ENCODE data around the gene HS3ST5.
"Not testable (repeated sequence)": the region's sequence is repeated elsewhere in the genome, so short reads cannot be mapped to it uniquely, and the experiment has no call there.

The HS3ST5 gene

DNA sequence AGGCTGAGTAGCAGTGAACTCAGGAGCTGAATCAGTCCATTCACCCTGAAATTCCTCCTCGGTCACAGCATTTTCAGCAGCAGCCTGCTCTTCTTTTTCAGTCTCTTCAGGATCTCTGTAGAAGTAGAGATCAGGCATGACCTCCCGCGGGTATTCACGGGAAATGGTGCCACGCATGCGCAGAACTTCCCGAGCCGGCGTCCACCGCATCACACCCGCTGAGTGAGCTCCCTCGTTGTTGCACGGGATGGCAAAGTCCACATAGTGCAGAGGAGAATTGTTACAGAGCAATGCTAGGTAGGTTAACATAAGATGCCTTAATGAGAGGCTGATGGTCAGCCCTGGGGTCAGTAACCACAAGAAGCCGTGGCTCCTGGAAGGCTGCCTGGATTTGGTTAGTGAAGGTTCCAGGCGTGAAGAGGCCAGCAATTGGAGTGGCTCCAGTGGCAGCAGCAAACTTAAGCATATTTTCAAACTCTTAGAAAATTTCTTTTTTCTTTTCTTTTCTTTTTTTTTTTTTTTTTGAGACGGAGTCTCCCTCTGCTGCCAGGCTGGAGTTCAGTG is 258.4 kb downstream of the HS3ST5 start:
- no peak for DNase-seq

GRCh38 chr6:114083251-114083650 is 259.6 kb downstream of the HS3ST5 start:
- no peak for DNase-seq

- DNase-seq: no peak
Observed at GRCh38 chr6:114081730-114082129, 261.1 kb downstream of the HS3ST5 start.

- no peak for DNase-seq
Observed at GRCh38 chr6:114080891-114081510, 261.8 kb downstream of the HS3ST5 start.

DNA sequence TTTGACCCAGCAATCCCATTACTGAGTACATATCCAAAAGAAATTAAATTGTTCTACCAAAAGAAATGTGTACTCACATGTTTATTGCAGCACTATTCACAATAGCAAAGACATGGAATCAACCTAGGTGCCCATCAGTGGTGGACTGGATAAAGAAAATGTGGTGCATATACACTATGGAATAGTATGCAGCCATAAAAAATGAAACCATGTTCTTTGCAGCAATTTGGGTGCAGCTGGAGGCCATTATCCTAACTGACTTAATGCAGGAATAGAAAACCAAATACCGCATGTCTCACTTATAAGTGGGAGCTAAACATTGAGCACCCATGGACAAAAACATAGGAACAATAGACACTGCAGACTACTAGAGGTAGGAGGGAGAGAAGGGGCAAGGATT is 262.4 kb downstream of the HS3ST5 start:
- DNase-seq: not testable (repeated sequence)

DNA sequence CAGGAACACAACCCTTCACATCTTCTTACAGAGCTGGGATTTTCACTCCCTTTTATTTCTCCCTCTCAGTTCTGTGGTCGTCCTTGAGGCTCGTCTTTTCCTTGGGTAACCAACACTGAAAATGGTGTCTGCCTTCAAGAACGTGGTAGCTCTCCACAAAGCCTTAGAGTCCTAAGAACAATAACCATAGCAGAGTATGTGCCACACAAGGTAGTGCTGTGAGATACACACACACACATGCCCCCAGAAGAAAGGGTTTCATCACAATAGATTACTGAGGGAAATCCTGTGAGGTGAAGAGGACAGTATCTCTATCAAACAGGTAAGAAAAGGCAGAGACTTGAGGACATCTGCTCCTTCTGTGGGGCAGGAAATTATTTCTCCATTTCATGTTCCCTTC is 267.0 kb downstream of the HS3ST5 start:
- no peak for DNase-seq

GRCh38 chr6:114075300-114075699 is 267.5 kb downstream of the HS3ST5 start:
- no peak for DNase-seq

DNA sequence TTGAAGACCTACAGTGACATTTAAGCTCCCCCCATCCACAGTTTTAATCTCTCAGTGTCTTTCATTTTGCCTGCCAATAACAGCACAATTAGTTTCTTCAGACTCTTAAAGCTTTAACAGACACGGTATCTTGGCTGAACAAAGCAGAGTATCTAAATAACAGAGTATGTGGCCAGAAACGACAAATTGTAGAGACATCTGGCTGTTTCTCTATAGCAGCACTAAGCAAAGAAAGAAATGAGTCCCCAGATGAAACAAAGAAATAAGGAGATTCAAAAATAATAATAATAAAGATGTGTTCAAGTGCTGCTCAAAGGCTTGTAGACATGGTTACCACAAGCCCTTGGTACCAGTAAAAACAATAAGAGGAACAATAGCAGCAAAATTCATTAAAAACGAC is 274.1 kb downstream of the HS3ST5 start:
- DNase-seq: no peak

GRCh38 chr6:114068116-114068515 is 274.7 kb downstream of the HS3ST5 start:
- no peak for DNase-seq

GRCh38 chr6:114064862-114065261 is 278.0 kb downstream of the HS3ST5 start:
- DNase-seq: peak; percentile 17

DNA sequence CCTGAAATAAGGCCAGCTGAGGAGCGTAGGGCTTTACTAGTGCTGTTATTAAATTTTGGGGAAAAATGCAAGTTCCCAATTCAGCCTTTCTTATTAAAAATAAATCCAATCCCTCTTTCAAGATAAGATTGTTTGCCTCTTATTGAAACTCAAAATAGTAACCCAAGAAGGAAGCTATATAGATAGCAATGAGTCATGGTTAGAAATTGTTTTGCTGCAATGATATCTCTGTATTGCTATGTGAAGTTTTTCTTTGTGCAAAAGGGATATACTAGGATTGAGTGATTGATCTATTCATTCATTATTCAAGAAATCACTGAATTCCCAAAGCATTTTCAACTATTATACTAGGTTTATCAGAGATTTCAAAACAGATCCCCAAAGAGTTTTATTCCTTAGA is 278.9 kb downstream of the HS3ST5 start:
- no peak for DNase-seq

GRCh38 chr6:114062199-114062598 is 280.6 kb downstream of the HS3ST5 start:
- no peak for DNase-seq

DNA sequence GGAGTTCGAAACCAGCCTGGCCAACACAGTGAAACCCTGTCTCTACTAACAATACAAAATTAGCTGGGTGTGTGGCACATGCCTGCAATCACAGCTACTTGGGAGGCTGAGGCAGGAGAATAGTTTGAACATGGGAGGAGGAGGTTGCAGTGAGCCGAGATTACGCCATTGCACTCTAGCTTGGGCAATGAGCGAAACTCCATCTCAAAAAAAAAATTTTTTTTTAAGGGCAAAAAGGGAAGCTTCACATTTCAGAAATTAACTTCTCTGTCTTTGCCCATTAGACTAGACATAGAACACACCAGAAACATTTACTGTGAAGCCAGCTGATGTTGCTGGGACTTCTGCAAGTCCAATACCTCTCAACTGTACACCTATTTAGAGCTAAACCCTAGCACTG is 281.1 kb downstream of the HS3ST5 start:
- DNase-seq: peak; percentile 73

GRCh38 chr6:114061116-114061515 is 281.7 kb downstream of the HS3ST5 start:
- no peak for DNase-seq

DNA sequence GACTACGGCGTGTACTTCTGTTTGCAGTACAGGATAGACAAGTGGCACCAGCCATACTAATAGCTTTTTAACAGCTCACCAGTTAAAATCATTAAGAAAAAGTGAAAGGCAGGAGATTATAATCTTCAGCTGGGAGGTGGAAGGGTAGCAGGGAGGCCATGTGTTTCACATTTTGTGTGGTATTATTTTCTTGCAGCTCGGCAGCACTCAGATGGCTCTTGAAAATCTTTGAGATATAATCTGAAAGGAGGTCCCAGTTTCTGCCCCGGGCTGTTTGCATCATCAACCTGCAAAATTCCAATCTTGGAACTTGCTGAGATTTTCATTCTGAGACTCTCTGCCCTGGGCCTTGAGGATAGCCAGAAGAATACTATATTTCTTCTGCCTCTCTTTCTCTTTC is 284.4 kb downstream of the HS3ST5 start:
- DNase-seq: no peak

DNA sequence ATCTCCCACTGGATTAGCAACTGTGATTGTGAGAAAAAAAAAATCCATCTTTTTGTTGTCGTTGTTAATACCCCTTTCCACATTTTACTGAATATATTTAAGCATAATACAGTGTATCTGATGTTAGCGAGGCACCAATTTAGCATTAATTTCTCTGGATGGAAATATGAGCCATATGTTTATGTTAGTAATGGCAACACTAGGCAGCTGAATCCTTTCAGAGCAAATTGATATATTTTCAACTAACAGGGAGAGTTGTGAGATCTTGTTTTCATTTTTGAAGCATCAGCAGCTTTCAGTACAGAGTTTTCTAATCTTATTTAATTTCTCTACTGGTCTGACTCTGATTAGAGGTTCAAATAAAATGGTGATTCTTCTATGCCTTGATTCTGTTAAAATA is 287.1 kb downstream of the HS3ST5 start:
- no peak for DNase-seq

DNA sequence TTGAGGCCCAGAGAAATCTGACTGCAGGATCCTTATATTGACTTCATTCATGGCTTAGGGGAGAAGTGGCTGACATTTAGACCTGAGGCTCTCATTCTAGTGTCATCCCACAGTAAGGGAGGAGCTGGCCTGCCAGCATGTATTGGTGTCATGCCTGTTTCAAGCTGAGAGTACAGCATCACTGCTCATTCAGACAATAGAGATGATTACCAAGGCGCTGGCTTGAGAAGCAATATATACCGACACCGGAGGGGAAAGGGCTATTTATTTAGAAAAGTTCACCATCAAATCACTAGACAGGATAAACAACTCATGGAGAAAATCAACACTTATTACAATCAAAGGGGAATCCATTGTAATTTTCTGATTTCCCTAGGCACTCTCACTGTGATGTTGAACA is 287.5 kb downstream of the HS3ST5 start:
- no peak for DNase-seq

DNA sequence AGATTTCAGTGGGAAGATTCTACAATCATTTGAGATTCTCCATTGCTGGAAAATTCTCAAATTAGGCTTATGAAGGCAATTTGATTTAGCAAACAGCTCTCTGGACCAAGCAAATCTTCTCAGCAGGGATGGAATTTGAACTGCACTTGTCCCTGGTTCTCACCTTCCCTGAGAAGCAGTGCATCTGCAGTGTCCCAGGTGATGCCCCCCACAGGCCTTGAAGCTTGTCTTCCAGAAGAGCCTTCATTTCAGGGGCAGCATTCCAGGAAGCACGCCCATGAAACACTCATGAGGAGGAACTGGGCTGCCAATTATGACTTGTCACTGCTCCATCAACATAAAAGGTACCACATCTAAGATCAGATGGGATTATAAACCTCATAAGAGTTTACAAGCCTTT is 289.0 kb downstream of the HS3ST5 start:
- DNase-seq: no peak

DNA sequence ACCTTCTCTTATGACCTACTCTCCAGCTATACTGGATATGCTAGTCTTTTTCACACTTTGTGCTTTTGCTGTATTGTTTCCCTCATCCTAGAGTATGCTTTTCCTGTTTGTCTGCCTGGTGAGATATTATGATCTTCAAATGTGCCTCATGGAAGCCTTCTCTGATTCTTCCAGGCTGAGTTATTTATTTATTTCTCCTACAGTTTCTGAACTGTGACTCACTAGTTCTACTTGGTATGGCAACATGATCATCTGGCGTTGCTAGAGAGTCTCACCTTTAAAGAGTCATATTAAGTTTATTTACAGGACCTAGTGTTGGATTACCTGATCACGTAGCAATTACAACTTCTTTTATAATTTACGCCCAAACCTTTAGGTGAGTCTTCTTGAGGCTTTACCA is 290.7 kb downstream of the HS3ST5 start:
- no peak for DNase-seq

GRCh38 chr6:114051031-114051430 is 291.8 kb downstream of the HS3ST5 start:
- no peak for DNase-seq

- DNase-seq: no peak
Observed at GRCh38 chr6:114049367-114049966, 293.4 kb downstream of the HS3ST5 start.

GRCh38 chr6:114044566-114044965 is 298.3 kb downstream of the HS3ST5 start:
- not testable (repeated sequence) for DNase-seq

GRCh38 chr6:114042267-114043016 is 300.4 kb downstream of the HS3ST5 start:
- DNase-seq: no peak

GRCh38 chr6:114040871-114041270 is 302.0 kb downstream of the HS3ST5 start:
- DNase-seq: peak; percentile 26
